GM13976 (cell line): ENCODE results near the gene ZNF446.

Experiments used
- DNase-seq: peaks from one replicate; pipeline ENCODE4 v3.0.0; 2012; ENCODE audit warnings: low spot score
- in situ Hi-C: fragments of 300-500 bp; cut with MboI; formaldehyde crosslinking; loops from one replicate; pipeline ENCODE4 v1.12.0; 2022; ENCODE audit warnings: low sequenced_read_pairs, mixed read lengths, inconsistent platforms; ENCODE audit not compliant: unreplicated experiment
- TF ChIP-seq, protein P1 (sequence below): IDR thresholded peaks from 2 replicates; pipeline ENCODE4 v1.5.1; 2012; ENCODE audit warnings: borderline replicate concordance, mild to moderate bottlenecking; ENCODE audit not compliant: insufficient read depth; ENCODE audit errors: extremely low read depth, missing control alignments, control extremely low read depth

ZNF446 gene

GRCh38 chr19:58519355-58520256, 43.5 kb downstream of the ZNF446 start, which contains the start of gene ZBTB45:
Gene ZBTB45, minus strand, starts transcription at chr19:58519810. Its CDS starts 2,137 bp downstream, at chr19:58517673.
- TF ChIP-seq, protein P1, sequence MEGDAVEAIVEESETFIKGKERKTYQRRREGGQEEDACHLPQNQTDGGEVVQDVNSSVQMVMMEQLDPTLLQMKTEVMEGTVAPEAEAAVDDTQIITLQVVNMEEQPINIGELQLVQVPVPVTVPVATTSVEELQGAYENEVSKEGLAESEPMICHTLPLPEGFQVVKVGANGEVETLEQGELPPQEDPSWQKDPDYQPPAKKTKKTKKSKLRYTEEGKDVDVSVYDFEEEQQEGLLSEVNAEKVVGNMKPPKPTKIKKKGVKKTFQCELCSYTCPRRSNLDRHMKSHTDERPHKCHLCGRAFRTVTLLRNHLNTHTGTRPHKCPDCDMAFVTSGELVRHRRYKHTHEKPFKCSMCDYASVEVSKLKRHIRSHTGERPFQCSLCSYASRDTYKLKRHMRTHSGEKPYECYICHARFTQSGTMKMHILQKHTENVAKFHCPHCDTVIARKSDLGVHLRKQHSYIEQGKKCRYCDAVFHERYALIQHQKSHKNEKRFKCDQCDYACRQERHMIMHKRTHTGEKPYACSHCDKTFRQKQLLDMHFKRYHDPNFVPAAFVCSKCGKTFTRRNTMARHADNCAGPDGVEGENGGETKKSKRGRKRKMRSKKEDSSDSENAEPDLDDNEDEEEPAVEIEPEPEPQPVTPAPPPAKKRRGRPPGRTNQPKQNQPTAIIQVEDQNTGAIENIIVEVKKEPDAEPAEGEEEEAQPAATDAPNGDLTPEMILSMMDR, result peak; percentile 93
- peak; percentile 89 for DNase-seq
- in situ Hi-C loops, result no loop called here

DNA sequence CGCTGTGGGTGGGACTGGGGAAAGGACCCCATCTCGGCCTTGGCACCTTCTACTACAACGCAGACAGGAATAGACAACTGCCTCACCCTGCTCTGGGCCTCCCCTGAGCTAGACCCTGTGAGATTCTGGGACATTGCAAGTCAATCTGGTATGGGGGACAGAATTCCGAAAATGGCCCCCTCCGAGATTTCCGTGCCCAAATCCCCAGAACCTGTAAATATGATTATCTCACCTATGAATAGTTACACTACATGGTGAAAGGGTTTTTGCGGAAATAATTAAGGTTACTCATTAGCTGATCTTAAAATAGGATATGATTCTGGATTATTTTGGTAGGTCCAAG, 44.1 kb downstream of the ZNF446 start:
- TF ChIP-seq, protein P1, result no peak
- no peak for DNase-seq
- in situ Hi-C loops, result no loop called here

GRCh38 chr19:58521651-58522050, 45.5 kb downstream of the ZNF446 start:
- in situ Hi-C loops, result no loop called here

GRCh38 chr19:58522709-58523108, 46.6 kb downstream of the ZNF446 start:
- no peak for DNase-seq
- in situ Hi-C loops, result no loop called here
- TF ChIP-seq, protein P1, result no peak

More at GRCh38 chr19:58521651-58522050, 45.5 kb downstream of the ZNF446 start:
- TF ChIP-seq, protein P1, result no peak
- no peak for DNase-seq

DNA sequence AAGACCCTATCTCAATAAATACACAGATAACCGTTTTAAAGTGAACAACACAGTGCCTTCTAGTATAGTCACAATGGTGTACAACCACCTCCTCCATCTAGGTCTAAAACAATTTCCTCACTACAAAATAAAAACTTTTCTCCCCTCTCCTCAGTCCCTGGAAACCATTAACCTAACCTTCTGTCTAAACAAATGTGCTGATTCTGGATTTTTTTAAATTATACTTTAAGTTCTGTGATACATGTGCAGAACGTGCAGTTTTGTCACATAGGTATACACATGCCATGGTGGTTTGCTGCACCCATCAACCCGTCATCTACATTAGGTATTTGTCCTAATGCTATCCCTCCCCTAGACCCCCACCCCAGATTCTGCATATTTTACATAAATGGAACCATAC, 53.3 kb downstream of the ZNF446 start:
- TF ChIP-seq, protein P1, result no peak
- no peak for DNase-seq
- in situ Hi-C loops, result no loop called here
